Endodermal cell (in vitro differentiated cells): Measurements from ENCODE around the gene MTHFSD. TPM values are rescaled to one million over a fixed set of nuclear protein-coding genes. Genes with fewer than 3 reads are reported as not detected.

Experiments used
- DNase-seq: peaks from one replicate; pipeline ENCODE4 v3.0.0-alpha.2; 2017
- H3K27ac ChIP-seq: 2 replicates; pipeline ENCODE4 v1.5.1; 2013; ENCODE audit warnings: mild to moderate bottlenecking, low read depth, low read length, moderate library complexity
- H3K27me3 ChIP-seq: 2 replicates; pipeline ENCODE4 v1.6.1; 2013; ENCODE audit warnings: mild to moderate bottlenecking, low read length, moderate library complexity; ENCODE audit not compliant: insufficient read depth, control insufficient read depth, poor library complexity, severe bottlenecking
- H3K36me3 ChIP-seq: 2 replicates; pipeline ENCODE4 v1.7.0; 2013; ENCODE audit warnings: mild to moderate bottlenecking, low read length, moderate library complexity; ENCODE audit not compliant: control insufficient read depth, insufficient read depth
- H3K4me1 ChIP-seq: one replicate; pipeline ENCODE4 v1.7.0; 2013; ENCODE audit warnings: low read length; ENCODE audit not compliant: control insufficient read depth, insufficient read depth
- H3K4me3 ChIP-seq: 2 replicates; pipeline ENCODE4 v1.5.1; 2013; ENCODE audit warnings: mild to moderate bottlenecking, low read length, moderate library complexity
- H3K9ac ChIP-seq: 2 replicates; pipeline ENCODE4 v1.6.1; 2013; ENCODE audit warnings: mild to moderate bottlenecking, low read length, moderate library complexity; ENCODE audit not compliant: poor library complexity, severe bottlenecking; ENCODE audit errors: extremely low read depth
- H3K9me3 ChIP-seq: 2 replicates; pipeline ENCODE4 v1.6.1; 2013; ENCODE audit warnings: mild to moderate bottlenecking, low read length, moderate library complexity; ENCODE audit not compliant: control insufficient read depth
- H3K27ac Mint-ChIP-seq: 2 replicates; pipeline ENCODE4 v1.8.0; 2020; ENCODE audit warnings: mixed read lengths
- H3K27me3 Mint-ChIP-seq: 2 replicates; pipeline ENCODE4 v1.8.0; 2021; ENCODE audit warnings: mild to moderate bottlenecking, mixed read lengths; ENCODE audit not compliant: insufficient read depth
- H3K36me3 Mint-ChIP-seq: 2 replicates; pipeline ENCODE4 v1.8.0; 2020; ENCODE audit warnings: low read depth, mixed read lengths
- H3K4me1 Mint-ChIP-seq: 2 replicates; pipeline ENCODE4 v1.8.0; 2020; ENCODE audit warnings: mixed read lengths
- H3K4me3 Mint-ChIP-seq: 2 replicates; pipeline ENCODE4 v1.8.0; 2020; ENCODE audit warnings: mild to moderate bottlenecking, moderate library complexity, mixed read lengths
- H3K9me3 Mint-ChIP-seq: 2 replicates; pipeline ENCODE4 v1.8.0; 2020; ENCODE audit warnings: mild to moderate bottlenecking, mixed read lengths
- WGBS, 2 experiments: methylation state at CpG; one replicate each; pipeline versions ENCODE4 v1.1.5 to v1.1.7; 2013; ENCODE audit warnings: missing lambda C conversion rate in 2 of 2, mixed read lengths in 1 of 2; ENCODE audit not compliant: insufficient coverage in 1 of 2, insufficient read length in 1 of 2; 5-methylcytosine and 5-hydroxymethylcytosine counted together
- total RNA-seq, 2 donors: library from RNA; stranded (reverse); fragmentation: NEBNext Ultra II Directional in 1 of 2; extraction: Animal tissue kit (Norgen Biotek cat#: 25700) in 1 of 2; gene quantifications; 2 replicates in 1 of 2; 3 replicates in 1 of 2; pipeline ENCODE4 v1.2.1, GENCODE V29; 2021
- TF ChIP-seq, protein P1 (sequence below): fragments of 200-600 bp; sonication (generic); conservative IDR thresholded peaks from 2 replicates; pipeline ENCODE4 v1.5.0; 2021; ENCODE audit warnings: antibody characterized with exemption, mild to moderate bottlenecking

MTHFSD gene
- total RNA-seq, 2 donors from 2014 or later, result 15.0 to 25.8 TPM

GRCh38 chr16:86501989-86502855 is 52.8 kb downstream of the MTHFSD start:
- Mint-ChIP-seq H3K36me3 (no peaks in the 10 kb centered on the region), H3K27ac (no peak overlapping the region), H3K4me1 (peaks cover 7% of the 10 kb centered on the region), H3K27me3 (peaks cover 98% of the 10 kb centered on the region), H3K9me3 (no peaks in the 10 kb centered on the region), H3K4me3 (no peak overlapping the region)
- H3K9ac ChIP-seq, result no peak overlapping the region
- H3K36me3 ChIP-seq, result no peaks in the 10 kb centered on the region
- peaks cover 8% of the 10 kb centered on the region for H3K4me1 ChIP-seq
- peaks cover 100% of the 10 kb centered on the region for H3K27me3 ChIP-seq
- no peak for DNase-seq
- H3K27ac ChIP-seq, result no peak overlapping the region
- TF ChIP-seq, protein P1, sequence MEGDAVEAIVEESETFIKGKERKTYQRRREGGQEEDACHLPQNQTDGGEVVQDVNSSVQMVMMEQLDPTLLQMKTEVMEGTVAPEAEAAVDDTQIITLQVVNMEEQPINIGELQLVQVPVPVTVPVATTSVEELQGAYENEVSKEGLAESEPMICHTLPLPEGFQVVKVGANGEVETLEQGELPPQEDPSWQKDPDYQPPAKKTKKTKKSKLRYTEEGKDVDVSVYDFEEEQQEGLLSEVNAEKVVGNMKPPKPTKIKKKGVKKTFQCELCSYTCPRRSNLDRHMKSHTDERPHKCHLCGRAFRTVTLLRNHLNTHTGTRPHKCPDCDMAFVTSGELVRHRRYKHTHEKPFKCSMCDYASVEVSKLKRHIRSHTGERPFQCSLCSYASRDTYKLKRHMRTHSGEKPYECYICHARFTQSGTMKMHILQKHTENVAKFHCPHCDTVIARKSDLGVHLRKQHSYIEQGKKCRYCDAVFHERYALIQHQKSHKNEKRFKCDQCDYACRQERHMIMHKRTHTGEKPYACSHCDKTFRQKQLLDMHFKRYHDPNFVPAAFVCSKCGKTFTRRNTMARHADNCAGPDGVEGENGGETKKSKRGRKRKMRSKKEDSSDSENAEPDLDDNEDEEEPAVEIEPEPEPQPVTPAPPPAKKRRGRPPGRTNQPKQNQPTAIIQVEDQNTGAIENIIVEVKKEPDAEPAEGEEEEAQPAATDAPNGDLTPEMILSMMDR, result no peak
- no peaks in the 10 kb centered on the region for H3K9me3 ChIP-seq
- no peak overlapping the region for H3K4me3 ChIP-seq
- WGBS, 2 experiments, result 14 to 15% methylated on average over 8 to 19 of the region's 19 CpGs

DNA sequence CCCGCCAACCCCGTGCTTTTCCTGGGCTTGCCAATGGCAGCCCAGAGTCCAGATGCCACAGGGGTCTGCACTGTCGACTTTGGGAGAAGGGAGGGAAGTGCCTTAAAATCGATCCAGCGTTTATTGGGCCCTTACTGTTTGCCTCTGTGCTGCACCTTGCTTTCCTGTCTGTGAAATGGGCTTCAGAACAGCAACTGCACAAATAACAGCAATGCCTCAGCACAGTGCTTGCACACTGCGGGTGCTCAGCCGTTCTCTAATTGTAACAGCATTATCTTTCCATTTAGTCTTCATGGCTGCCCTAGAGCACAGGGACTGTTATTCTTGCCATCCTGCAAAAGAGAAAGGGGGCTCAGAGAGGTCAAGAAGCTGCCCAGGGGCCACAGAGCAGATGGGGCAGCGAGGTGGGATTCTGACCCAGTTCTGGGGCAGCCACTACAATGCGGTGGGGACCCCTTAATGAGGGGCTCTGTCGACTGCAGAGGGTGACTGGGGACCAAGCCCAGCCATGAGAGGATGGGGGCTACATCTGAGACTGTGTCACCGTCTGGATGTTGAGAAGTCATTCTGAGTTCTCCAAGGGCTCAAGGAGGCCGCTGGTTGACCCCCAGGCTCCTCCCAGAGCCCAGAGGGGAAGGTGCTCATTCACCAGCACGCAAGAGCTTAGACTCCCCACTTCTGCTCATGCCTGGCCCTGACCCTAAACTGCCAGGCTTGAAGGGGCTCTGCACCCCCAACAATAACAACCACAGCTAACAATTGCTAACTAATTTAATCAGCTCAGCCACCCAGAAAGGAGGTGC is 54.1 kb downstream of the MTHFSD start:
- Mint-ChIP-seq H3K27ac (no peak overlapping the region), H3K27me3 (peaks cover 97% of the 10 kb centered on the region), H3K36me3 (no peaks in the 10 kb centered on the region), H3K4me1 (peaks cover 13% of the 10 kb centered on the region), H3K9me3 (no peaks in the 10 kb centered on the region), H3K4me3 (no peak overlapping the region)
- Histone ChIP-seq H3K4me3 (no peak overlapping the region), H3K9ac (no peak overlapping the region), H3K9me3 (no peaks in the 10 kb centered on the region), H3K4me1 (peaks cover 8% of the 10 kb centered on the region), H3K27me3 (peaks cover 100% of the 10 kb centered on the region), H3K36me3 (no peaks in the 10 kb centered on the region), H3K27ac (no peak overlapping the region)
- TF ChIP-seq, protein P1, result no peak
- DNase-seq, result no peak
- WGBS, 2 experiments, result 7% methylated on average over 10 to 13 of the region's 13 CpGs

DNA sequence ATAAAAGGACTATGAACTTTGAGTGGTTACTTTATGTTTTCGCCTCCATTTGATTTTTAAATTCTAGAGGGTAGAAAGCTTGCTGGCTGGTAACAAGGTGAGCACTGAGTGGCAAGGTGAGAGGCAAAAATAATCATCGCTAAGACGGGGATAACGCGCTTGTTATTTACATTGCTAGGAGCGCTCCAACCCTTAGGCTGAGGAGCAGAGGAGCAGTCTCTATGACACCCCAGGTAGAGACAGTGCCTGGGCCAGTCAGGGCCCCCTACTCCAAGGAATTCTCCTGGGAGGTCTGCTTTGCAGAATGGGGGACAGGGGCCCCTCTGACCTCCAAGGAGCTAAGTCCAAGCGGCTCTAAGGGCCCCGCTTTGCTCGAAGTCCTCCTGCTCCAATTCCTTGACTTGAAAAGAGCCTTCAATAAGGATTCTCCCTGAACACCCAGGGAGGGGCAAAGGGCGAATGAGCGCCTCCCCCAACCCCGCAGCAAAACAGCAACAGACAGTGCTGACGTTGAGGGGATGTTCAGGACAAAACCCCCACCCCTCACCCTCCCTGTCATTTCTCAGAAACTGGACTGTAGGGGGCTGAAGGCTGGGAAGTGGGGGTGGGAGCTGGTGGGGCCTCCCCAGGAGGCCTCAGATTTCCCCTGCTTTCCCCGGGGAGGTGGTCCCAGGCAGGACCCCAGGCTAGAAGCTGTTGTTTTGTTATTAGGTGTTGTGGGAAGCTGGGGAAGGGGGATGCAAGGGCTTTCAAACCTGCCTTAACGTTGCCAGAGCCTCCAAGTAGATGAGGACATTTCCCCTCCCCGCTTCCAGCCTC is 54.9 kb downstream of the MTHFSD start:
- H3K27ac ChIP-seq, result no peak overlapping the region
- DNase-seq, result peak; percentile 66
- H3K4me3 Mint-ChIP-seq, result no peak overlapping the region
- H3K36me3 ChIP-seq, result no peaks in the 10 kb centered on the region
- peaks cover 19% of the 10 kb centered on the region for H3K4me1 Mint-ChIP-seq
- peaks cover 8% of the 10 kb centered on the region for H3K4me1 ChIP-seq
- H3K4me3 ChIP-seq, result no peak overlapping the region
- H3K9ac ChIP-seq, result no peak overlapping the region
- TF ChIP-seq, protein P1, result no peak
- no peaks in the 10 kb centered on the region for H3K9me3 ChIP-seq
- WGBS, 2 experiments, result 3 to 4% methylated on average over 11 to 15 of the region's 16 CpGs
- no peak overlapping the region for H3K27ac Mint-ChIP-seq
- H3K27me3 Mint-ChIP-seq, result peaks cover 99% of the 10 kb centered on the region
- H3K27me3 ChIP-seq, result peaks cover 100% of the 10 kb centered on the region
- H3K9me3 Mint-ChIP-seq, result no peaks in the 10 kb centered on the region
- H3K36me3 Mint-ChIP-seq, result no peaks in the 10 kb centered on the region
